Mesodermal cell (in vitro differentiated cells): Measurements from ENCODE around the gene NBL1.

Experiments
- H3K27ac ChIP-seq: 2 replicates; pipeline ENCODE4 v1.7.0; 2013; ENCODE audit warnings: mild to moderate bottlenecking, low read depth, low read length, moderate library complexity; ENCODE audit not compliant: severe bottlenecking
- H3K36me3 ChIP-seq: 2 replicates; pipeline ENCODE4 v1.7.1; 2013; ENCODE audit warnings: mild to moderate bottlenecking, low read length, moderate library complexity; ENCODE audit not compliant: control insufficient read depth, insufficient read depth
- H3K4me1 ChIP-seq: one replicate; pipeline ENCODE4 v1.7.1; 2013; ENCODE audit warnings: mild to moderate bottlenecking, low read length; ENCODE audit not compliant: insufficient read depth, control insufficient read depth, poor library complexity, severe bottlenecking
- H3K4me3 ChIP-seq: 2 replicates; pipeline ENCODE4 v1.7.0; 2013; ENCODE audit warnings: low read length, control low read depth, mild to moderate bottlenecking; ENCODE audit not compliant: insufficient read depth, poor library complexity, severe bottlenecking; ENCODE audit errors: extremely low read depth
- H3K9me3 ChIP-seq: 2 replicates; pipeline ENCODE4 v1.7.1; 2013; ENCODE audit warnings: mild to moderate bottlenecking, low read length, moderate library complexity; ENCODE audit not compliant: control insufficient read depth
- WGBS, 2 experiments: methylation state at CpG; one replicate each; pipeline ENCODE4 v1.1.5; 2013; ENCODE audit warnings: missing lambda C conversion rate in 2 of 2; ENCODE audit not compliant: insufficient coverage in 2 of 2; 5-methylcytosine and 5-hydroxymethylcytosine counted together

The NBL1 gene

DNA sequence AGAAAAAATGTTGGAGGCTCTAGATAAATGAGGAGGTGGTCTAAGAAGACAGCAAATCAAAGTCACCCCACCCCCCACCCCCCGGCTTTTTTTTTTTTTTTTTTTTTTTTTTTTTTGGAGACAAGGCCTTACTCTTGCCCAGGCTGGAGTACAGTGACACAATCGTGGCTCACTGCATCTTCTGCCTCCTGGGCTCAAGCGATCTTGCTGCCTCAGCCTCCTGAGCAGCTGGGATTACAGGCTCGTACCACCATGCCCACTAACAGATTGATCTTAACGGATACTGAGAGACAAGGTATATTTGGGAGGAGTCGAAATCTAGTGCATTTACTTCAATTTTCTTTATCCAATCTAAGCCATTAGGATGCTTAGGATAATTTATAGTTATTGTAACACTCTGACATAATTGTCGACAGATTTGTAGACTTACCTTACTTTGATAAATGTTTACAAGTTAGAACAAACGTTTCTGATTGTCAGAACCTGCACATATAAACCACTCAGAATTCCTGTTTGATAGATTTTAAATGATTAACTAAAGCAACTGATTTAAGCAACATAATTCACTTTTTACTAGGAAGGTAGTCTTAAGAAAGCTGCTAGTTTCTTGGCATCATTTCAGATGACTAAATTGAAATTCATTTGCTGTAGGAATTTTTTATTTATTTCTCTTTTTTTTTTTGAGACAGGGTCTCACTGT, 33.7 kb upstream of the NBL1 start:
- 75% methylated on average over 2 of the region's 8 CpGs; no CpG with 5 or more reads in 1 of the 2 experiments for WGBS, 2 experiments
- Histone ChIP-seq H3K27ac (no peak overlapping the region), H3K4me3 (no peak overlapping the region), H3K36me3 (peaks cover 23% of the 10 kb centered on the region), H3K9me3 (no peaks in the 10 kb centered on the region), H3K4me1 (no peaks in the 10 kb centered on the region)

- Histone ChIP-seq H3K4me3 (no peak overlapping the region), H3K36me3 (peaks cover 34% of the 10 kb centered on the region), H3K9me3 (no peaks in the 10 kb centered on the region), H3K4me1 (no peaks in the 10 kb centered on the region), H3K27ac (no peak overlapping the region)
- 95 to 99% methylated on average over 4 of the region's 5 CpGs for WGBS, 2 experiments
Observed at GRCh38 chr1:19612530-19612929, 31.6 kb upstream of the NBL1 start.

DNA sequence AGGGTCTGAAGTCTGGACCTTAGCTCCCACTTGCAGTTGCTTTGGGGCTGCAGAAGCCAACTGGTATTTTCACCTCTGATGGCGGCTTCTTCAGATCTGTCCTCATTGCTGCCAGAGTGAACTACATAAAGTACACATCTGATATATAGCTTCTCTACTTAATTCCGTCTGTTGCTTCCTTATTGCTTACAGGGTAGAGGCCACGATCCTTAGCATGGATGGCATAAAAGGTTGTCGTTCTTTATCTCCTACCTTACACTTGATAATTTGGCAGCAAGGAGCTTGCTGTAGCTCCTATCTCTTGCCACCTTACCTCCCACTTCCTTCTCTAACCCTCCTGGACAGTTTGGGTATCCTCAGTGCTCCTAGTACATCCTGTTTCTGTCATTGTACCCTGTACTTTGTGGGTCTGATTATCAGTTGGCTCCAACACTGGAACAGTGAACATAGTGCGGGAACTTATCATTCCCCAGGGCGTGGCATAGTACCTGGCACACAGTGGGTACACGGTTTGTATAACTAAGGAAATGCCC, 30.9 kb upstream of the NBL1 start:
- Histone ChIP-seq H3K9me3 (no peaks in the 10 kb centered on the region), H3K4me1 (no peaks in the 10 kb centered on the region)
- WGBS, 2 experiments: 94 to 100% methylated on average over 7 of the region's 7 CpGs

GRCh38 chr1:19615438-19615837, 28.7 kb upstream of the NBL1 start:
- Histone ChIP-seq H3K9me3 (no peaks in the 10 kb centered on the region), H3K27ac (no peak overlapping the region), H3K36me3 (peaks cover 27% of the 10 kb centered on the region), H3K4me3 (no peak overlapping the region), H3K4me1 (no peaks in the 10 kb centered on the region)
- 100% methylated on average over 2 to 4 of the region's 6 CpGs for WGBS, 2 experiments

More for the DNA sequence above, 30.9 kb upstream of the NBL1 start:
- peaks cover 29% of the 10 kb centered on the region for H3K36me3 ChIP-seq
- no peak overlapping the region for H3K27ac ChIP-seq
- no peak overlapping the region for H3K4me3 ChIP-seq

DNA sequence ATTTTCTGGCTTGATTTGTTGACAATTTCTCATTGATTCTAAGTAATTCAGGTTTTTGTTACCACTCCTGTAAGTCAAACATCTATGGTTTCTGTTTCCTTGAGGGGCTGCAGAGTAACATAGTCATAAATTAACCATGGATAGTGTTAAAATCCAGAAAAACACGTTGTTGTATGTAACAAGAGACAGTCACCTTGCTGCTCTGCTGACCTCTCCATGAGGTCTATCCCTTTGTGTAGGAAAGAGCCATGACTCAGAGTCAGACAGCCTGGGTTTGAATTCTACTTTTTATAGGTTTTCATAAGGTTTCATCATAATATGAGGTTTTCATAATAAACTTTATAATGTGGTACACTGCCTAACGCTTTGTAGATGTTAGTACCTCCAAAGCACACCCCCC, 27.6 kb upstream of the NBL1 start:
- no peaks in the 10 kb centered on the region for H3K9me3 ChIP-seq
- no peak overlapping the region for H3K4me3 ChIP-seq
- no peaks in the 10 kb centered on the region for H3K4me1 ChIP-seq
- peaks cover 27% of the 10 kb centered on the region for H3K36me3 ChIP-seq
- WGBS, 2 experiments: 71% methylated on average over 1 of the region's 2 CpGs; no CpG with 5 or more reads in 1 of the 2 experiments
- no peak overlapping the region for H3K27ac ChIP-seq

DNA sequence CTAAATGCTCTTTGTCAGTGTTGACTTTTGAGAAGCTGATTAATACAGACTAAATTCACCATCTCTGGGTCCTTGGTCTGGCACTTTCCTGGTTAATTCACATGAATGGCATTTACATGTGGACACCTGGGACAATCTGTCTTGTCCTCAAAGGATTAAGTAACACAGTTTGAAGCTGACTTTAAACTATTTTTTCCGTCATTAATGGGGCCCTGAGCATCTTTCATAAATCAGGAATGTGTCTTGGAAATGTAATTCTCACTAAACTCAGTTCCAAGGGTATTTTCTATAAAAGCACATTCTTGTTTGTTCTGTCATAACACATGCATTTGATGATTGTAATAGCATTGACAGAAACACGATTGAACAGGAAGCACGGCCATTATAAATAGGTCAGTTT, 26.7 kb upstream of the NBL1 start:
- H3K36me3 ChIP-seq: peaks cover 27% of the 10 kb centered on the region
- no CpG with 5 or more reads among the region's 3 CpGs for WGBS, 2 experiments
- no peak overlapping the region for H3K27ac ChIP-seq
- no peaks in the 10 kb centered on the region for H3K4me1 ChIP-seq
- no peak overlapping the region for H3K4me3 ChIP-seq
- no peaks in the 10 kb centered on the region for H3K9me3 ChIP-seq

DNA sequence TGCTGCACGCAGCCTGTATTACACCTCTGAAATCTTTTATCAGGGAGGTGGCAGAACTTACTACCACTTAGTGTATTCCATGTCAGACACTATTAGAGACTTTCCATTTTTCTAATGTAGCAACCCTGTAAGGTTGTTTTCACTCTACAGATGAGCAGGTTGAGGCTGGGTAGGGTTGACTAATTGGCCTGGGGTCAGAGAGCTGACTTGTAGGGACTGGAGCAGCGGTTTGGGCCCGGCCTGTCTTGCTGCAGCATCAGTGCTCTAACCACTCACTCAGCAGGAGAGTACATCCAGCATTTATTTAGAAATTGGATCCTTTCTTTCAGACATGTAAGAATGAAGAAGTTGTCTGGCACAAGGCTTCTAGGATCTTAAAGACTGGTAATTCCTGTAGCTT, 25.7 kb upstream of the NBL1 start:
- no peak overlapping the region for H3K4me3 ChIP-seq
- H3K36me3 ChIP-seq: peaks cover 23% of the 10 kb centered on the region
- no peak overlapping the region for H3K27ac ChIP-seq
- H3K4me1 ChIP-seq: no peaks in the 10 kb centered on the region
- 83 to 100% methylated on average over 1 to 3 of the region's 3 CpGs for WGBS, 2 experiments
- H3K9me3 ChIP-seq: no peaks in the 10 kb centered on the region

DNA sequence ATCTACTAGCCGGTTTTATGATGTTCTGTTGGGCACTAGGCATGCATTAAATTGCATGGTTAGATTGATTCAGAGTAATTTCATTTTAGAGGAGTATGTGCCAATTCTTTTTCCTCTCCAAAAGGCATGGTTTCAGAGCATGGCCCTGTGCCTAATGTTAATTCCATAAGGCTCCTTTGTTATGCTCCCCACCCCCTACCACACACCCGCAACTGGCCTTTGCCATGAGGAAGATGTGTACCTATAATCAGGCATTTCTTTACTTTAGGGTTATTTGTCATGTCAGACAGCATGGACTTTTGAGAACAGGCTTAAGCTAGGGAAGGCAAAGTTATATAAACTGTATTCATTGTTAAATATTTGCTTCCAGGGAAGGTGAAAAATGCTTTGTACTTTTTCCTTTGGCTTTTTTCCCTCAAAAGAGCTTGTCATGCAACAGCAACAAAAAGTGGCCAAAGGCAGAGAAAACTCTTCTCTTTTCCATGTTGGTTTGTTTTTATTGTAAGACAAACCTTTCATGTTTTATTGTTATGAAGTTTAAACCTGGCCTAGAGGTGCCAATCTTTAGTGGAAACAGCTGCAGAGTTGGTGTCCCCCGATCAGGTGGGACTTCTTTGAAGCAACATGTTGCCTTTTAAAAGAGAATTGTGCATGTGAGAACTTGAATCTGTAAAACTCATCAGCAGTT, 24.3 kb upstream of the NBL1 start:
- Histone ChIP-seq H3K36me3 (peaks cover 29% of the 10 kb centered on the region), H3K4me1 (no peaks in the 10 kb centered on the region), H3K4me3 (no peak overlapping the region), H3K9me3 (no peaks in the 10 kb centered on the region), H3K27ac (no peak overlapping the region)
- whole genome bisulfite sequencing, 2 experiments: 100% methylated on average over 1 to 2 of the region's 3 CpGs

DNA sequence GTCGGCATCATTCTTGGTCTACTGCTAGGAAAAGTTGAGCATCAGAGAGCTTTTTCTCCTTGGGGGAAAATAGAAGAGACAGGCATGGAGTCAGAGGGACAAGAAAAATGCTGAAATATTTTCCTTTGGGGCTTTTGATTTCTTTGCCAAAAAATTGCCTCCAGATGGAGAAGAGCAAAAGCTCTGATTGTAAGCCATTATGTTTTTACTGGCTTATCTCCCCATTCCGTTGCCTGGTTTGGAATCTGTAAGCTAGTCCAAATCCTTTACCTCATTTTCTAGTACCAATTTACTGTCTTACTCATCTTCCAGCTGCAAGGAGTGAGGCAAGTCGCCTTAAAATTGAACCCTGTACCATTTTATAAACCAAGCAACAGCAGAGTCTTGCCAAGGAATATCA, 23.3 kb upstream of the NBL1 start:
- H3K9me3 ChIP-seq: no peaks in the 10 kb centered on the region
- H3K4me1 ChIP-seq: no peaks in the 10 kb centered on the region
- no peak overlapping the region for H3K4me3 ChIP-seq
- H3K36me3 ChIP-seq: peaks cover 32% of the 10 kb centered on the region
- H3K27ac ChIP-seq: no peak overlapping the region
- 81 to 88% methylated on average over 3 of the region's 3 CpGs for WGBS, 2 experiments

DNA sequence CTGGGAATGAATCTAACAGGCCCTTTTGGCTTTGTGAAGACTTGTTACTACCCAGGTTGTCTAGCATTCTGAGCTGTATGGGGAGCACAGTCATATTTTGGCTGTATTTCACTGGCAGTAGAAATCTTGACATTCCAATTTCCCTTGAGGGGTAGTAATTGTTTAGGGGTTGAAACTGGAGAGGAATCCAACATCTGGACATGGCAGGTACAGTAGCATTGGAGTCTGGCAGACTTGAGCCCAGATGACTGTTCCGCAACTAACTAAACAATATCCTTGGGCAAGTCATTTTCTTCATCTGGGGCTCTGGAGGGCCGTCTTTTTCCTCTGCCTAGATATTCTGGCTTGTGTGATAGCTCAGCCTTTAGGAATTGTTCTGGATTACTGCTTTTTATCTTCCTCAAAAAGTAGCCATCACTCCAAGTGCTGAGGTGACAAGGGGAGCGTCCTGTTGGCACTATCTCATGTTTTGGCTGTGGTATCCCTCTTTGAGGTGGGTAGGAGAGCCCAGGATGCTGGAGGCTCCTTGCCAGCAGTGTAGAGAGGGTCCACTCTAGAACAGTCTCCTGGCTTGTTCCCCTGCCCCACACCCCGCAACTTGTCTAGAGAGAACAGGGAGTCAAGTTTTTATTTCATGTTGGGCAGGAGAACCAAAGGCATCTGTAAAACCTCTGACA, 22.7 kb upstream of the NBL1 start:
- no peaks in the 10 kb centered on the region for H3K9me3 ChIP-seq
- no peaks in the 10 kb centered on the region for H3K4me1 ChIP-seq
- 97 to 100% methylated on average over 2 to 4 of the region's 4 CpGs for WGBS, 2 experiments
- H3K4me3 ChIP-seq: no peak overlapping the region
- H3K36me3 ChIP-seq: peaks cover 32% of the 10 kb centered on the region
- H3K27ac ChIP-seq: no peak overlapping the region
